GM18873 (cell line): ENCODE results near the gene RPGRIP1L.
"Not testable (repeated sequence)": the region's sequence is repeated elsewhere in the genome, so short reads cannot be mapped to it uniquely, and the experiment has no call there.

ENCODE experiments used
- ATAC-seq: cut with Tn5 transposase; IDR thresholded peaks from one replicate; pipeline ENCODE4 v1.9.1; 2021; ENCODE audit warnings: mild to moderate bottlenecking, moderate library complexity, moderate number of reproducible peaks; ENCODE audit not compliant: unreplicated experiment, low FRiP score

The RPGRIP1L gene

GRCh38 chr16:53713403-53714204 lies 9.9 kb upstream of the RPGRIP1L start:
- ATAC-seq, result no peak

GRCh38 chr16:53712065-53712464 lies 8.4 kb upstream of the RPGRIP1L start:
- ATAC-seq, result no peak

GRCh38 chr16:53711390-53711789 lies 7.7 kb upstream of the RPGRIP1L start:
- ATAC-seq, result no peak

- no peak for ATAC-seq
These were observed 4.8 kb upstream of the RPGRIP1L start for GRCh38 chr16:53708490-53708889.

GRCh38 chr16:53707671-53708070 lies 4.0 kb upstream of the RPGRIP1L start:
- no peak for ATAC-seq

DNA sequence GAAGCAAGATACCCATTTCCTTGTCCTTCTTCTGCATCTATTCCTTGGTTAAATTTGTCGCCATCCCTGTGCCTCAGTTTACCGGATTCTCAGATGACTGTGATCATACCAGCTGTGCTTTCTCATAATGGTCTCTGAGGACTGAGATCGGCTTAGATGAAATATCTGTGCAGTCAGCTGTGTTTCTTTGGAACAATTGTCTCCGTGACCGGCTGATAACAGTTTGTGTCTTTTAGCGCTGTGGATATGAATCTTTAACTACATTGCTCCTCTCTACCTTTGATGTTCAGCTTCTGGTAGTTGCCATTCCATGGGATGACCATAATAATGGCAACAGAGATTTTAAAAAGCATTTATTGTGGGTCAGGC lies 770 bp upstream of the RPGRIP1L start:
- ATAC-seq, result no peak

- not testable (repeated sequence) for ATAC-seq
These were observed 5.4 kb downstream of the RPGRIP1L start for GRCh38 chr16:53698271-53698670.

DNA sequence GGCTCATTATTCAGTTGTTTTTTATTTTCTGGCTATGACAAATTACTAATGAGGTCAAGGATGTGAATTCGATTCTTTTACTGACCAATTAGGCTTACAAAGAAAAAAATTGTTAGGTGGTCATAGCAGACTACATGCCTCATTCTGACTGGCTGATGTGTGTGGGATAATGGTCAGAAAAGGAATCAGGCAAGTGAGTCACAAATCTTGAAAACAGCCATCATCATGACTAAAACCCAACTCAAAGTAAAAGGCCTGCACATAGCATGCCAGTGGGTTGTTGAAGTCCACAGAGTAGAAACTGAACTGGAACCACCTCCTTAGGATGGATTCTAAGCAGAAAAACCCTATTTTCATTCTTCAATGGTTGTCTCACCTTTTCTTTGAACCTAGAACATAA lies 8.6 kb downstream of the RPGRIP1L start:
- no peak for ATAC-seq

DNA sequence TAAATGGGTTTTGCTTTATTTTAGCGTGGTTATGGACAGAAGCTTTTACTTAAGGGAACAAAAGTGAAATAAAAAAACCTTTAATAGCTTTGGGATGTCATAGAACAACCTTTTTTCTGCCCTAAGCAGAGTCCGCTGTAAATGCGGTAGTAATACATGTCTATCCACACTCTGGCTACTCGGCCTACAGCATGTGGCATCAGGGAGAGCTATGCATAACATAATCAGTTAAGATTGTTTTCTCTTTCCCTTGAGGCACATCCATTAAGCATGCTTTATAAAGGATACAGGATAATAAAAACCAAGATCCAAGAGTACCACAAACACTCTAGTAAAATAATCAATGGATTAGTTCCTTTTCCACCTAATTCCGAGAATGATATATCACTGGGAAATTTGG lies 10.3 kb downstream of the RPGRIP1L start:
- no peak for ATAC-seq

DNA sequence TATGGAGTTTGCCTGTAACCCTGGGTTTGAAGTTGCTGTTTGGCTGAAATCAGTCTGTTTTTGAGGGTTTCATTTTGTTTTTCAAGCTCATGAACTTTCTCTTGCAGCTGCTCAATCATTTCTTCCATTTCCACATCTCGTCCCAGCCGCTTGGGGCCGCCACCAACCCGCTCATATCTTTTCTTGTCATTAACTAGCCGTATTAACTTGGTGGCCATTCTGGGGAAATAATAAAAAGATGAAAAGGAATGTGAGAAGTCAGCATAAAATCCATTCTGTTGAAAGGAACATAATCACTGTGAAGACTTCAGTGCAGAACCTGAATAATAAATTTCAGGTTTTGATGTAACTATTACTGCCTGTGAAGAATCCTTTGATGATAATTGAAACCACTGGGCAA lies 11.5 kb downstream of the RPGRIP1L start:
- no peak for ATAC-seq

DNA sequence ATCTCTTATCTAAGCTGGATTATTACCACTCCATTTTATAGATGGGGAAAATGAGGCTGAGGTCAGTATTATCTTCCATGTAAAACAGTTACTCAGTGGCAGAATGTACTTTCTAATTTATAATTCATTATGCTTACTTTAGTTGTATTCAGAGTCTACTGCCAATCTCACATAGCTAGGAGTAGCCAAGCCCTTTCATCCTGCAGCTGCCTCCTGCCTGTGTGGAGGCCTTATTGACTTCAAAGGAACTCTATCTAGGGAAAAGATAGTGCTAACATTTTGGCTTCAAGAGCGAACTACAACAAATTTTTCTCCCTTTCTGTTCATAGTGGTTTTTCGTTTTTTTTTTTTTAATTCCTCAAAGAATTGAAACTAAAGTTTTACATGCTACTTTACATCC lies 12.9 kb downstream of the RPGRIP1L start:
- no peak for ATAC-seq

DNA sequence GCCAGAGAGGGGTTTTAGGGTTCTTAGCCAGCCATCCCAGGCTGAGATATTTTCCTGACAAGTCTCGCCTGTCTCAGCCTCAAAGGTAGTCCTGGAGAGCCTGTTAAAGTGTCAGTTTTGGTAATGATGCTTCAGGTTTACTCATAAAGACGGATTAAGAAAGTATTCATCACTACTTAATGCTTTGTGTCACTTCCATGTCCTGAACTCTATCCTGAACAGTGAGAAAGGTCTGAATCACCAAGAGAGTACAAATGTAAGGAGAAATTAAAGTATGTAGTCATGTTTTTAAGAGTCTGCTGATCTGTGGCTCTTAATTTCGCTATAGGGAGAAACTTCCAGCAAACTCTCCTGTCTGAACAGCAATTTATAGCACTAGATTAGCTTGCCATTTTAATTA lies 14.0 kb downstream of the RPGRIP1L start:
- ATAC-seq, result no peak

- ATAC-seq, result no peak
These were observed 16.9 kb downstream of the RPGRIP1L start for GRCh38 chr16:53686710-53687109.

DNA sequence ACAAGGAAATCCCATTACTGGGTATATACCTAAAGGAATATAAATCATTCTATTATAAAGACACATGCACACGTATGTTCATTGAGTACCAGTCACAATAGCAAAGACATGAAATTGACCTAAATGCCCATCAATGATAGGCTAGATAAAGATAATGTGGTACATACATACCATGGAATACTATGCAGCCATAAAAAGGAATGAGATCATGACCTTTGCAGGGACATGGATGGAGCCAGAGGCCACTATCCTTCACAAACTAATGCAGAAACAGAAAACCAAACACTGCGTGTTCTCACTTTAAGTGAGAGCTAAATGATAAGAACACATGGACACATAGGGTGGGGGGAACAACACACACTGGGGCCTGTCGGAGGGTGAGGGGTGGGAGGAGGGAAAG lies 18.3 kb downstream of the RPGRIP1L start:
- not testable (repeated sequence) for ATAC-seq

GRCh38 chr16:53681354-53681753 lies 22.3 kb downstream of the RPGRIP1L start:
- no peak for ATAC-seq

DNA sequence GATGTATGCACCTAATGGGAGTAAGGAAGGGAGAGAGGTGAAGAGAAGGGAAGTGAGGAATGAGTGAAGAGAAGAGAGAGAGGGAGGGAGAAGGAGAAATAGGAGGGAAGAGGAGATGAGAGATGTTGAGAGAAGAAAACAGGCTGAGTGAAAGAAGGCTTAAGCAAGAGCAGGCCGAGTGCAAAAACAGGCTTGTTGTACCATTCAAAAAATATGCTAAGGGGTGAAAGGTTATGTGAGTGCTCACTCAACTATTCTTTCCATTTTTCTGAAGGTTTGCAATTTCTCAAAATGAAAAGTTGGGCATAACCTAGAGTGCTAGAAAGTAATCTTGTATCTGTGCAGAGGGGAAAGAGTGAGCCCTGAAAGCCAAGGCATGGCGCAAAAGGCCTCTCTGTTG lies 22.9 kb downstream of the RPGRIP1L start:
- ATAC-seq, result no peak

GRCh38 chr16:53678756-53679343 lies 24.8 kb downstream of the RPGRIP1L start:
- no peak for ATAC-seq

- no peak for ATAC-seq
These were observed 25.5 kb downstream of the RPGRIP1L start for GRCh38 chr16:53678155-53678554.

DNA sequence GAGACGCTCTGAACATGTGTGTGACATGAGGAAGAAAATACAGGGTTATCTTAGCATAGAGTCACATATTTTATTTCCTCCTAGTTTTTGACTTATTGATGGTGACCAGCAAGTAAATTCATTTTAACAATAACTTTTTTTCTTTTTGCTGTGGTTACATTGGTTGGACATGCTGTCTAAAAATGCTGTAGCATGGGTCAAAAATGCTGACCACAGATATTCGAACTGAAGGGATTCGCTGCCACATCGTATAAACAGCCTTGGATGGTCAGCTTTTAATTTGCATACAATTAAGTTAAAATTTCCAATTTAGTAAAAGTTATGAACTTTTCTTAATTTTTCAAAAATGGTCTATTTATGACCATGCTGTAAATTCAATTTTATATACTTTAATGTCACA lies 30.5 kb downstream of the RPGRIP1L start:
- no peak for ATAC-seq

DNA sequence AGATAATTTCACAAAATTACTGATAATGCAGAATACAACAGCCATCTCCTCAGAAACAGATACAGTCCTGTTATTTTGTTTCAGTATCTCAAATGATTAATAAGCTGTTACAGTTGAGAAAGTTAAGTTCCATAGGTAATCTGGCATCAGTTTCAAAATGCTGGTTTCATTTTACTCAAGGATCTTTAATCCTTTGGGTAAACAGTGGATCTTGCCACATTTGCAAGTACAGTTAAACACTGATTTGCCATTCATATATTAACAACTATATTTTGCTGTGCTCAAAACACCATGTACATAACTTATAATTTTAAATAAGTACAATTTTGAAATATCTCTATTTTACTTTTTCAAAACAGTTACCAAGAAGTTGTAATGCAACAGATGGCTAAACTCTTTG lies 31.2 kb downstream of the RPGRIP1L start:
- ATAC-seq, result no peak

- no peak for ATAC-seq
These were observed 34.8 kb downstream of the RPGRIP1L start for GRCh38 chr16:53668869-53669268.

DNA sequence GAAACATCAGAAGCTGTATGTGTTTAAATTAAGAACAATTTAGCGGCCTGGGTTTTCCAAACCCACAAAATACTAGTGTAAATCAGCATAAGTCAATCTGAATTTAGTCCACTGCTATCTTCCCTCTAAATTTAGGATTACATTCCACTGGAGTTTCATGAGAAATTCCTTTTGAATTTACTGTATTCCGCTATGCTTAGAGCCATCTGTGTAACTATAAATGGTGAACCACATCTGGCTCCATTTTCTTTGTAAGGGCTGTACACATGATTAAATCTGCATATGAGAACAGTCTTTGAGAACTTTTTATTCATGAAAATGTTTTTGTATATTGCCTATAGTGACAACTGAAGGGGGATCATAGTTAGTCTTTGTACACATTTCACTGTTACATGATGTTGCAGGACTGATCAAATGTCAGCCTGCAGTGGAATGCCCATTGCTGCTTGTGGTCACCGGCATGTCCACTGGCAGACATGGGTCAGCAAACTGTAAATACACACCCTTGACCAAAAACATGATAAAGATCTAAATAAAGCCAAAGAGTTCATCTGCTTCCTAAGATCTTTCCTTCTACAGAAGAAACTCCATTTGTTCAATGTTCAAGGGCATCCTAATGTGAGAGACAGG lies 36.8 kb downstream of the RPGRIP1L start:
- ATAC-seq, result no peak
